ENCODE data around the gene METTL27.

- TF ChIP-seq POLR2A (IDR thresholded peaks at IDR 0.05) (no peak), CTCF (IDR thresholded peaks at IDR 0.05 in 8 of 11, conservative IDR thresholded peaks at IDR 0.05 in 3 of 11) (no peak), POLR2AphosphoS5 (IDR thresholded peaks at IDR 0.05) (no peak)
Observed at GRCh38 chr7:73824986-73825385, 17.3 kb downstream of the METTL27 start.

Measured in spleen (tissue), 7 donors.